Right forelimb (tissue), 1 donor: Measurements from ENCODE around the gene CPED1.
"Not testable (repeated sequence)": the region's sequence is repeated elsewhere in the genome, so short reads cannot be mapped to it uniquely, and the experiment has no call there.

ENCODE experiments used
- DNase-seq: peaks from one replicate; pipeline ENCODE4 v3.0.0-alpha.2; 2018

Gene CPED1

GRCh38 chr7:121020989-121021969 is 32.8 kb downstream of the CPED1 start:
- no peak for DNase-seq

GRCh38 chr7:121023194-121023593 is 34.7 kb downstream of the CPED1 start:
- DNase-seq: no peak

GRCh38 chr7:121023683-121024511 is 35.4 kb downstream of the CPED1 start:
- DNase-seq: no peak

- no peak for DNase-seq
Measured at GRCh38 chr7:121024611-121025010, 36.1 kb downstream of the CPED1 start.

GRCh38 chr7:121026159-121026558 is 37.6 kb downstream of the CPED1 start:
- no peak for DNase-seq

- DNase-seq: no peak
Measured at GRCh38 chr7:121026577-121027111, 38.1 kb downstream of the CPED1 start.

- DNase-seq: no peak
Measured at GRCh38 chr7:121027761-121028669, 39.5 kb downstream of the CPED1 start.

GRCh38 chr7:121029302-121029701 is 40.8 kb downstream of the CPED1 start:
- no peak for DNase-seq

- no peak for DNase-seq
Measured at GRCh38 chr7:121030308-121030707, 41.8 kb downstream of the CPED1 start.

GRCh38 chr7:121032645-121033460 is 44.3 kb downstream of the CPED1 start:
- DNase-seq: no peak

GRCh38 chr7:121034929-121035328 is 46.4 kb downstream of the CPED1 start:
- DNase-seq: no peak

GRCh38 chr7:121036776-121037175 is 48.3 kb downstream of the CPED1 start:
- not testable (repeated sequence) for DNase-seq

- not testable (repeated sequence) for DNase-seq
Measured at GRCh38 chr7:121037329-121037728, 48.8 kb downstream of the CPED1 start.

- DNase-seq: no peak
Measured at GRCh38 chr7:121037957-121038716, 49.6 kb downstream of the CPED1 start.

- no peak for DNase-seq
Measured at GRCh38 chr7:121038717-121039509, 50.4 kb downstream of the CPED1 start.

GRCh38 chr7:121039510-121039822 is 51.0 kb downstream of the CPED1 start:
- no peak for DNase-seq

- DNase-seq: no peak
Measured at GRCh38 chr7:121039994-121040393, 51.5 kb downstream of the CPED1 start.

- DNase-seq: no peak
Measured at GRCh38 chr7:121041516-121042148, 53.1 kb downstream of the CPED1 start.

GRCh38 chr7:121042195-121042594 is 53.7 kb downstream of the CPED1 start:
- DNase-seq: no peak
